GM21825 (cell line): ENCODE results near the gene KIFAP3.

Source experiments
- ATAC-seq: cut with Tn5 transposase; IDR thresholded peaks from one replicate; pipeline ENCODE4 v1.9.1; 2021; ENCODE audit warnings: mild to moderate bottlenecking, moderate library complexity; ENCODE audit not compliant: unreplicated experiment

Gene KIFAP3

GRCh38 chr1:169995993-169996392 is 78.5 kb downstream of the KIFAP3 start:
- ATAC-seq = no peak

GRCh38 chr1:169989246-169989645 is 85.2 kb downstream of the KIFAP3 start:
- ATAC-seq = no peak

- no peak for ATAC-seq
Measured at GRCh38 chr1:169985757-169986156, 88.7 kb downstream of the KIFAP3 start.

- no peak for ATAC-seq
Measured at GRCh38 chr1:169974067-169974466, 100.4 kb downstream of the KIFAP3 start.

GRCh38 chr1:169970114-169970513 is 104.4 kb downstream of the KIFAP3 start:
- ATAC-seq = no peak

GRCh38 chr1:169968174-169968573 is 106.3 kb downstream of the KIFAP3 start:
- ATAC-seq = no peak

GRCh38 chr1:169964206-169964605 is 110.3 kb downstream of the KIFAP3 start:
- ATAC-seq = no peak

- no peak for ATAC-seq
Measured at GRCh38 chr1:169959686-169960085, 114.8 kb downstream of the KIFAP3 start.

- no peak for ATAC-seq
Measured at GRCh38 chr1:169958987-169959386, 115.5 kb downstream of the KIFAP3 start.

GRCh38 chr1:169957884-169958283 is 116.6 kb downstream of the KIFAP3 start:
- ATAC-seq = no peak

- no peak for ATAC-seq
Measured at GRCh38 chr1:169951108-169951507, 123.4 kb downstream of the KIFAP3 start.

- ATAC-seq = no peak
Measured at GRCh38 chr1:169949139-169949538, 125.4 kb downstream of the KIFAP3 start.

GRCh38 chr1:169946206-169946605 is 128.3 kb downstream of the KIFAP3 start:
- no peak for ATAC-seq

GRCh38 chr1:169945181-169945580 is 129.3 kb downstream of the KIFAP3 start:
- no peak for ATAC-seq

GRCh38 chr1:169944621-169945020 is 129.9 kb downstream of the KIFAP3 start:
- ATAC-seq = no peak

- no peak for ATAC-seq
Measured at GRCh38 chr1:169943963-169944526, 130.4 kb downstream of the KIFAP3 start.

- no peak for ATAC-seq
Measured at GRCh38 chr1:169941982-169942830, 132.3 kb downstream of the KIFAP3 start.

GRCh38 chr1:169933984-169934725 is 140.3 kb downstream of the KIFAP3 start:
- no peak for ATAC-seq

GRCh38 chr1:169931795-169932231 is 142.7 kb downstream of the KIFAP3 start:
- no peak for ATAC-seq

GRCh38 chr1:169929210-169929526 is 145.3 kb downstream of the KIFAP3 start:
- no peak for ATAC-seq

GRCh38 chr1:169928438-169929209 is 145.9 kb downstream of the KIFAP3 start:
- no peak for ATAC-seq
